ENCODE data around the gene HMG20A.
A peak's percentile ranks its signal among the peaks of the same experiment; 100 is the strongest.
"Not testable (repeated sequence)": the region's sequence is repeated elsewhere in the genome, so short reads cannot be mapped to it uniquely, and the experiment has no call there.

Gene HMG20A

DNA sequence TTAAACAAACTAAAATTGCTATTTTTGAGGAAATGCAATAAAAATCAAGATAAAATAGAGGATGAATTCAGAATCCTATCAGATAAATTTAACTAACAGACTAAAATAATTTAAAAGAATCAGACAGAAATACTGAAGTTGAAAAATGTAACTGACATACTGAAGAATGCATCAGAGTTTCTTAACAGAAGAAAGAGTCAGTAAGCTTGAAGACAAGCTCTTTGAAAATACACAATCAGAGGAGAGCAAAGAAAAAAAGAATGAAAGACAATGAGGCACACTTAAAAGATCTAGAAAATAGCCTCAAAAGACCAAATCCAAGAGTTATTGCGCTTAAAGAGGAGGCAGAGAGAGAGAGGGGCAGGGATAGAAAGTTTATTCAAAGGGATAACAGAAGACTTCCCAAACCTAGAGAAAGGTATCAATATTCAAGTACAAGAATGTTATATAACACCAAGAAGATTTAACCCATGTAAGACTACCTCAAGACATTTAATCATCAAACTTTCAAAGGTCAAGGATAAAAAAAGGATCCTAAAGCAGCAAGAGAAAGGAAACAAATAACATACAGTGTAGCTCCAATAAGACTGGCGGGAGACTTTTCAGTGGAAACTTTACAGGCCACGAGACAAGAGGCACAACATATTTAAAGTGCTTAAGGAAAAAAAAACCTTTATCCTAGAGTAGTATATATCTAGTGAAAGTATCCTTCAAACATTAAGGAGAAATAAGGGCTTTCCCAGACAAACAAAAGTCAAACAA is 25.5 kb upstream of the HMG20A start:
- peaks cover 6% of the 10 kb centered on the region for H3K4me1 Mint-ChIP-seq
- no peaks in the 10 kb centered on the region for H3K27me3 Mint-ChIP-seq
- no peak for DNase-seq
- no peak overlapping the region for H3K4me3 Mint-ChIP-seq
- peaks cover 39 to 42% of the 10 kb centered on the region in 2 donors for H3K9me3 Mint-ChIP-seq
- no peak for ATAC-seq
- no peak overlapping the region for H3K27ac Mint-ChIP-seq

DNA sequence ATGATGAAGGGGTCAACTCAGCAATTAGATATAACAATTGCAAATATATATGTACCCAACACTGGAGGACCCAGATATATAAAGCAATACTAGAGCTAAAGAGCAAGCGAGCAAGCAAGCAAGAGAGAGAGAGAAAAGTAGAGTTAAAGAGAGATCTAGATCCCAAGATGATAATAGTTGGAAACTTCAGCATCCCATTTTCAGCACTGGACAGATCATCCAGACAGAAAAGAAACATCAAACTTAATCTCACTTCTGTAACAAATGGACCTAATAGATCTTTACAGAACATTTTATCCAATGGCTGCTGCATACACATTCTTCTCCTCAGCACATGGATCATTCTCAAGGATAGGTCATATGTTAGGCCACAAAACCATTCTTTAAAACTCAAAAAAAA is 24.0 kb upstream of the HMG20A start:
- Mint-ChIP-seq H3K27me3 (no peaks in the 10 kb centered on the region), H3K4me3 (no peak overlapping the region), H3K4me1 (peaks cover 13% of the 10 kb centered on the region), H3K9me3 (peaks cover 42 to 45% of the 10 kb centered on the region in 2 donors), H3K27ac (no peak overlapping the region)
- no peak for DNase-seq
- ATAC-seq: no peak

DNA sequence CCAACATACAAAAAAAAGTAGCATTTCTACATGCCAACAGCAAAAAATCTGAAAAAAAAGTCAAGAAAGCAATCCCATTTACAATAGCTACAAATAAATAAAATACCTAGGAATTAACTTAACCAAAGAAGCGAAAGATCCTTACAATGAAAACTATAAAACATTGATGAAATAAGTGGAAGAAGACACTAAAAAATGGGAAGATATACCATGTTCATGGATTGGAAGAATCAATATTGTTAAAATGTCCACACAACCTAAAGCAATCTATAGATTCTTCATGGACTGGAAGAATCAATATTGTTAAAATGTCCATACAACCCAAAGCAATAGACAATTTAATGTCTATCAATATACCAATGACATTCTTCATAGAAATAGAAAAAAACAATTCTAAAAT is 21.8 kb upstream of the HMG20A start:
- ATAC-seq: no peak
- Mint-ChIP-seq H3K27me3 (no peaks in the 10 kb centered on the region), H3K27ac (no peak overlapping the region), H3K4me1 (peaks cover 30% of the 10 kb centered on the region), H3K9me3 (peaks cover 42 to 45% of the 10 kb centered on the region in 2 donors), H3K4me3 (no peak overlapping the region)
- DNase-seq: no peak

DNA sequence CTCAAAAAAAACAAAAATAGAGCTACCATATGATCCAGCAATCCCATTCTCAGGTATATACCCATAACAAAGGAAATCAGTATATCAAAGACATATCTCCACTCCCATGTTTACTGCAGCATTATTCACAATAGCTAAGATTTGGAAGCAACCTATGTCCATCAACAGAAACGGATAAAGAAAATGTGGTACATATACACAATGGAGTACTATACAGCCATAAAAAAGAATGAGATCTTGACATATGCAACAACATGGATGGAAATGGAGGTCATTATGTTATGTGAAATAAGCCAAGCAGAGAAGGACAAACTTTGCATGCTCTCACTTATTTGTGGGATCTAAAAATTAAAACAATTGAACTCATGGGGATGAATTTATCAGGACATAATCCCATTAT is 20.4 kb upstream of the HMG20A start:
- ATAC-seq (no peak), DNase-seq (no peak)
- no peak overlapping the region for H3K27ac Mint-ChIP-seq
- H3K27me3 Mint-ChIP-seq: no peaks in the 10 kb centered on the region
- H3K9me3 Mint-ChIP-seq: peaks cover 37 to 42% of the 10 kb centered on the region in 2 donors
- no peak overlapping the region for H3K4me3 Mint-ChIP-seq
- peaks cover 42% of the 10 kb centered on the region for H3K4me1 Mint-ChIP-seq

DNA sequence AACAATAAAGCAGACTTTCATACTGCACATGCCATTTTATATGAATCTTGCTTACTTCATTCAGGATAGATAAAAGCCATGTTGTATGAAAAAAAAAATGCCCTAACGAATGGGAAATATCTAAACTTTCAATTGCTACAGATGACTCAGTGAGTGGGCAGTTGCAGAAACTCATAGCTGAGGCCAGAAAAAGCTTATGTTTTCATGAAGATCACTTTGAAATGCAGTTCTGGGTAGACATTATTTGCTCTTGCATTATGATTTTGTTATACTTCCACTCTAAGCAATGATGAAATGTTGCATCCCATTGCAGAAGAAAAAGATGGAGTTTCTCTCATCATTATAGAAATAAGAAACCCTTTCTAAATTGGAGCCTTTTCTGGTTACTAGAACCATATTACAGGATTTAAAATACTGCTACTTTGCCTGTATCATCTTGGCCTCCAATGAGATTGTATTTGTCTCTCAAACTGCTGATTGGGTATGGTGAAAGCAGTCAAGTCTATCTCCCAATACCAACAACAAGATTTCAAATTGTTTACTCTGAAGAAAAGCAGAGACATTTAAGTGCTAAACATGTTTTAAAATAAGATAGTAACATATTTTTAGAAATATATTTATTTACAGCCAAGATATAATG is 17.8 kb upstream of the HMG20A start:
- DNase-seq (peak; percentile 5 to 18), ATAC-seq (peak; percentile 92)
- H3K27ac Mint-ChIP-seq: peak overlapping the region; percentile 83 to 96
- no peaks in the 10 kb centered on the region for H3K27me3 Mint-ChIP-seq
- peak overlapping the region; percentile 37 to 53 for H3K4me3 Mint-ChIP-seq
- H3K9me3 Mint-ChIP-seq: peaks cover 23 to 25% of the 10 kb centered on the region in 2 donors
- peaks cover 66% of the 10 kb centered on the region for H3K4me1 Mint-ChIP-seq

DNA sequence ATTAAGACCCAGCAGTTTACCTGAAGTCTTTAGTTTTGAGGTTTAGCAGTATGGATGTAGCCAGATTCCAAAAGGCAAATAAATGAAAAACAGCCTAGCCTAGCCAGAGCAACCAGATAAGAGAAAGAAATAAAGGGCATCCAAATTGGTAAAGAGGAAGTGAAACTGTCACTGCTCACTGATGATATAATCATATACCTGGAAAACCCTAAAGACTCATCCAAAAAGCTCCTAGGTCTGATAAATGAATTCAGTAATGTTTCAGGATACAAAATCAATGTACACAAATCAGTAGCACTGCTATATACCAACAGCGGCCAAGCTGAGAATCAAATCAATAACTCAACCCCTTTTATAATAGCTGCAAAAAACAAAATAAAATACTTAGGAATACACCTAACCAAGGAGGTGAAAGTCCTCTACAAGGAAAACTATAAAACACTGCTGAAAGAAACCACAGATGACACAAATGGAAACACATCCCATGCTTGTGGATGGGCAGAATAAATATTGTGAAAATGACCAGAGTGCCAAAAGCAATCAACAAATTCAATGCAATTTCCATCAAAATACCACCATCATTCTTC is 14.4 kb upstream of the HMG20A start:
- H3K27ac Mint-ChIP-seq, DNase-seq, H3K9me3 Mint-ChIP-seq, ATAC-seq, H3K27me3 Mint-ChIP-seq: not testable (repeated sequence)
- Mint-ChIP-seq H3K4me1 (peaks cover 77% of the 10 kb centered on the region), H3K4me3 (peak overlapping the region; percentile 14 to 57)

DNA sequence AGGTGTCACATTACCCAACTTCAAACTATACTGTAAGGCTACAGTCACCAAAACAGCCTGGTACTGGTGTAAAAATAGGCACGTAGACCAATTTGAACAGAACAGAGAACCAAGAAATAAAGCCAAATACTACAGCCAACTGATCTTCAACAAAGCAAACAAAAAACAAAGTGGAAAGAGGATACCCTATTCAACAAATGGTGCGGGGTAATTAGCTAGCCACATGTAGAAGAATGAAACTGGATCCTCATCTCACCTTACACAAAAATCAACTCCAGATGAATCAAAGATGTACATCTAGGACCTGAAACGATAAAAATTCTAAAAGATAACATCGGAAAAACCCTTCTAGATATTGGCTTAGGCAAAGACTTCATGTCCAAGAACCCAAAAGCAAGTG is 13.8 kb upstream of the HMG20A start:
- Mint-ChIP-seq H3K27me3 (no peaks in the 10 kb centered on the region), H3K4me1 (peaks cover 72% of the 10 kb centered on the region), H3K27ac (no peak overlapping the region), H3K9me3 (no peaks in the 10 kb centered on the region), H3K4me3 (no peak overlapping the region)
- DNase-seq: no peak
- no peak for ATAC-seq

DNA sequence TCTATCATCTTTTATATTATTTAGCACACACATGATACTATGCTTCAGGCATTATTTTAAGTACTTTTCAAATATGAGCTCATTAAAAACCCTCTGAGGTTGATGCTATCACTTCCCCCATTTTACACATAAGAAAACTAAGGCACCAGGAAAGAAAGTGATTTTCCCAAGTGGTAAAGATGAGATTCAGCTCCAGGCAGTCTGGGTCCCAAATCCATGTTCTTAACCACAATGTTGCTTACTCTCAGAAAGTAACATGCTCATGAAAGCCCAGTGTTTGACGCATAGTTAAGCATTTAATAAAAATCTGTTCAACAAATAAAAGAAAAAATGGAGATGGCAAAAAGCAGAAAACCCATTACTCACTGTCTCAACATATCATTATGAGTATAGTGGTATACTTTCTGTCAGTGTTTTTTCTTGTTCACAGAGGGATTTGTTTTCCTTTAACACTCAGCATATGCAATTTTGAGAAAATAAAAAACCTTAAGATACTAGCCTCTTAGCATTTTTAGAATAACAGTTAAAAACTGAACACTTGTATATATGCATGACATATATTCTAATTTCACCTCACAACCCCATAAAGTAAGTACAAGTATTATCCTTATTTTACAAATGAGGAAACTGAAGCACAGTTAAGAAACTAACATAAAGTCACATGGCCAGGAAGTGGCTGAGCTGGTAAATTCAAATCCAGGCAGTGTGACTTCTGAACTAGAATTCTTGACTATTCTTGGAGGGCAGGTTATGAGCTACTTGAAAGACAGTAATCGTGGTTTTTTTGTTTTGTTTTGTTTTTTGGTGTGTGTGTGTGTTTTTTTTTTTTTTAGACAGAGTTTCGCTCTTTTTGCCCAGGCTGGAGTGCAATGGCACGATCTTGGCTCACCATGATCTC is 11.2 kb upstream of the HMG20A start:
- DNase-seq: peak; percentile 5 to 28
- ATAC-seq: peak; percentile 99
- no peaks in the 10 kb centered on the region for H3K27me3 Mint-ChIP-seq
- no peaks in the 10 kb centered on the region for H3K9me3 Mint-ChIP-seq
- H3K4me3 Mint-ChIP-seq: peak overlapping the region; percentile 51 to 68
- H3K27ac Mint-ChIP-seq: peak overlapping the region in 1 of 2 donors; percentile 38
- peaks cover 45% of the 10 kb centered on the region for H3K4me1 Mint-ChIP-seq

DNA sequence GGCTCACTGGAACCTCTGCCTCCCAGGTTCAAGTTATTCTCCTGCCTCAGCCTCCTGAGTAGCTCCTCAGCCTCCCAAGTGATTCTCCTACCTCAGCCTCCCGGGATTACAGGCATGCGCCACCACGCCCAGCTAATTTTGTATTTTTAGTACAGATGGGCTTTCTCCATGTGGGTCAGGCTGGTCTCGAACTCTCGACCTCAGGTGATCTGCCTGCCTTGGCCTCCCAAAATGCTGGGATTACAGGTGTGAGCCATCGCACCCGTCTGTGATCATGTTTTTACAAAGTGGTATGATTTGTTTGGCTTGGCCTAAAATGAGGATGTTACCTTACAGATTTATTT is 10.6 kb upstream of the HMG20A start:
- Mint-ChIP-seq H3K4me1 (peaks cover 40% of the 10 kb centered on the region), H3K27ac (peak overlapping the region in 1 of 2 donors; percentile 38), H3K4me3 (peak overlapping the region; percentile 51 to 68)
- ATAC-seq, H3K27me3 Mint-ChIP-seq, DNase-seq, H3K9me3 Mint-ChIP-seq: not testable (repeated sequence)

DNA sequence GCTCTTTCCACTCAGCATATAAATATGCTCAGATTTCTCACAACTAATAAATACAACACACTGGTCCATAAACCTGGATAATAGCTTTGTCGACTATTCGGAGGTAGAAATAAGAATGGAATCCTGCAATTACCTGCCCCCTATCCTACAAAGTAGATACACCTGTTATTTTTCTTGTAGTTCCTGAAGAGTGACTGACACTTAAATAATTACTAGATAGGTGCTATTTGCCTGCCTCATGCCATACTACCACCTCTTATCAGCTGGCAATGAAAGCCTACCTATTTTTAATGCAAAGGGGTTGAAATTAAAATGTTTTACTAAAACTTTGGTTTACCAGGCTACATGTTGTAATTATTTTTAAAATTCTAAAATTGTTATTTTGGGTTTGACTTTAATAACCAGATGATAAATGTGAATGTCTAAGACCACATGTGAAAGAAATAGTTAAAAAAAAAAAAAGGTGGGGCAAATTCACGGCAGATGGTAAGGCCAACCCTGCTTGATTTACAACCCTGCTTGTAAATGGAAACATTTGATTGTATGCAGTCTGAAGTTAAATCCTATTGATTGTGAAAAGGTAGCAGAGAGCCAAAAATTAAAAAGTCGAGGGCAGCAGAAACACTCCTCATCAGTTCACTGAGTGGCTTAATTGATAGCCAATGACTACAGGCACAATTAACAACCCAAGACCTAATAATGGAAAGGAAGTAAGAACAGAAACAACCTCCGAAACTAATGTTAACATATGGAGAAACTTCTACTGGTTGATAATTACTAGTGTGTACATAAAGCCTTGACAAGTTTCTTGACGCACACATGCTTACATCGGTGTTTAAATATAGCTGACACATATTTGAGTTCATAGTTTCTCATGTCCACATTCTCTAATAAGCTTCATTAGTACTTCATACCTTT is 9.7 kb upstream of the HMG20A start:
- H3K9me3 Mint-ChIP-seq: no peaks in the 10 kb centered on the region
- ATAC-seq: no peak

DNA sequence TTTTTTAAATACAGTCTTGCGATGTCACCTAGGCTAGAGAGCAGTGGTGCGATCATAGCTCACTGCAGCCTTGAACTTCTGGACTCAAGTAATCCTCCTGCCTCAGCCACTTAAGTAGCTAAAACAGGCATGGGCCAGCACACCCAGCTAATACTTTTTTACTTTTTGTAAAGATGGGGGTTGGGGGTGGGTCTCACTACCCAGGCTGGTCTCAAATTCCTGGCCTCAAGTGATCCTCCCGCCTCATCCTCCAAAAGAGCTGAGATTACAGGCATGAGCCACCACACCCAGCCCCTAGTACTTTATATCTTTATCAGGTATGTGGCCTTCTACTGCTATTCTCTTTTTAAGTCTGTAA is 9.1 kb upstream of the HMG20A start:
- ATAC-seq (no peak), DNase-seq (no peak)
- H3K27me3 Mint-ChIP-seq: no peaks in the 10 kb centered on the region
- H3K4me3 Mint-ChIP-seq: no peak overlapping the region
- H3K9me3 Mint-ChIP-seq: no peaks in the 10 kb centered on the region
- H3K27ac Mint-ChIP-seq: no peak overlapping the region
- peaks cover 25% of the 10 kb centered on the region for H3K4me1 Mint-ChIP-seq

More for the DNA sequence above, 9.7 kb upstream of the HMG20A start:
- Mint-ChIP-seq H3K4me3 (peak overlapping the region in 1 of 2 donors; percentile 68), H3K27ac (no peak overlapping the region), H3K27me3 (no peaks in the 10 kb centered on the region), H3K4me1 (peaks cover 32% of the 10 kb centered on the region)
- DNase-seq: no peak

DNA sequence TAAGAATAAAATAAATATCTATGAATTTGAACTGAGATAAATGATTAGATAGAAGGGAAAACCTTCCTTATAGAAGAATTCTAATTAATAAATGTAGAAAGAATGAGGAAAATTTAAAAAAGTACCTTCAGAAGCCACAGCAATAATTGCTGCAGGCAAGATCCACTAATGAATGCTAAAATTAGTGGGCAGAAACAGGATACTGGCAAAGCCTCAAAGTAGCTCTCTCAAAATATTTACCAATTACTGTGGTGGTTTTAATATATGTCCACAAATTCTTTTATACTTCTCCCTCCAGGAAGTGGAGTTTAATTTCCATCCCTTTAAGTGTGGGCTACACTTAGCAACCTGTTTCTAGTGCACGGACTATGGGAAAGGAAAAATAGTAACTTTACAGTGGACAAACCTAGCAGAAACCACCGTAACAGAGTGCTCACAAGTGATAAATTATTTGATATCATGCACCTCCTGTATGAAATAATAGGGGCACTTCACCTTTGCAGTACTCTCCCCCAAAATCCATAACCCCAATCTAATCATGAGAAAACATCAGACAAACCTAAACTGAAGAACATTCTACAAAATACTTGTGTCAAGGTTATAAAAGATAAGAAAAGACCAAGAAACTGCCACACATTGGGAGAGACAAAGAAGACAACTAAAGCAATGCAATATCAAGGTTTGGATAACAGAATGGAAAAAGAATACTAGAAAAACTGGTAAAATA is 7.6 kb upstream of the HMG20A start:
- Mint-ChIP-seq H3K4me3 (no peak overlapping the region), H3K4me1 (peaks cover 27% of the 10 kb centered on the region), H3K27ac (no peak overlapping the region)

DNA sequence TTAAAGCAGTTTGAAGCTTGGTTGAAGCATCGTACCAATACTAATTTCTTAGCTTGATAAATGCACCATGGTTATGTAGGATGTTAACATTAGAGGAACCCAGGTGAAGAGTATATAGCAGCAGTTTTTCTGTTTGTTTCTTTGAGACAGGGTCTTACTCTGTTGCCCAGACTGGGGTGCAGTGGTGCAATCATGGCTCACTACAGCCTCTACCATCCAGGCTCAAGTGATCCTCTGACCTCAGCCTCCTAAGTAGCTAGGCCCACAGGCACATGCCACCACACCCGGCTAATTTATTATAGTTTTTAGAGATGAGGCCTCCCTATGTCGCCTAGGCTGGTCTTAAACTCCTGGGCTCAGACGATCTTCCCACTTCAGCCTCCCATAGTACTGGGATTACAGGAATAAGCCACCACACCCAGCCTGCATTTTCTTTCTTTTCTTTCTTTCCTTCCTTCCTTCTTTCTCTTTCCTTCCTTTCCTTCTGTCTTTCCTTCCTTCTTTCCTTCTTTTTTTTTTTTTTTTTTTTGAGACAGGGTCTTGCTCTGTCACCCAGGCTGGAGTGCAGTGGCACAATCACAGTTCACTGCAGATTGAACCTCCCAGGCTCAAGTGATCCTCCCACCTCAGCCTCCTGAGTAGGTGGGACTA is 6.9 kb upstream of the HMG20A start:
- H3K27ac Mint-ChIP-seq: no peak overlapping the region
- DNase-seq: no peak
- peaks cover 34% of the 10 kb centered on the region for H3K4me1 Mint-ChIP-seq
- H3K27me3 Mint-ChIP-seq: no peaks in the 10 kb centered on the region
- no peaks in the 10 kb centered on the region for H3K9me3 Mint-ChIP-seq
- H3K4me3 Mint-ChIP-seq: no peak overlapping the region
- no peak for ATAC-seq

More for the DNA sequence above, 7.6 kb upstream of the HMG20A start:
- DNase-seq (no peak), ATAC-seq (no peak)
- H3K27me3 Mint-ChIP-seq: no peaks in the 10 kb centered on the region
- H3K9me3 Mint-ChIP-seq: no peaks in the 10 kb centered on the region
